Occipital lobe (tissue), 2 donors: ENCODE data around the gene COL8A1. TPM values are rescaled to one million over a fixed set of nuclear protein-coding genes. Genes with fewer than 3 reads are reported as not detected.
A peak's percentile ranks its signal among the peaks of the same experiment; 100 is the strongest.
"Not testable (repeated sequence)": the region's sequence is repeated elsewhere in the genome, so short reads cannot be mapped to it uniquely, and the experiment has no call there.

ENCODE experiments used
- DNase-seq: peaks from one replicate; lab custom pipeline; 2025; lab: John Stamatoyannopoulos, UW
- total RNA-seq: library from RNA; depleted of rRNA; stranded (reverse); fragments of >200 nt; gene quantifications from one replicate; pipeline ENCODE4 v1.2.3, GENCODE V29; 2014

The COL8A1 gene
- total RNA-seq, 1 donor from 2014 or later: 0.62 TPM

DNA sequence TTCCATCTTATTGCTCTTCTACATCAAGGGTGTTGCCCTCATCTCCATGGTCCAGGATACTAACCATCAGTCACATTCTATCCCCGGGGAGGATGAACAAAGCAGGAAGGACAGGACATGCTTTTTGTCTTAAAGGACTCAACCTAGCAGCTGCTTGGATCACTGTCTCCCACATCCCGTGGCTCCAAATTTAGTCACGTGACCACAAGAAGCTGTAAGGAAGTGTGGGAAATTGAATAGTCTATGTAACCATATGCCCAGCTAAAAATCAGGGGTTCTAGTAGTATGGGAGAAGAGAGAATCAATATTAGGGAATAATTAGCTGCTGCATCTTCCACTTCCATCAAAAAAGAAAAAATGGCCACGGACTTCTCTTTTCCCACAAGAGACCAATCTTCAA is 161.0 kb downstream of the COL8A1 start:
- no peak for DNase-seq

DNA sequence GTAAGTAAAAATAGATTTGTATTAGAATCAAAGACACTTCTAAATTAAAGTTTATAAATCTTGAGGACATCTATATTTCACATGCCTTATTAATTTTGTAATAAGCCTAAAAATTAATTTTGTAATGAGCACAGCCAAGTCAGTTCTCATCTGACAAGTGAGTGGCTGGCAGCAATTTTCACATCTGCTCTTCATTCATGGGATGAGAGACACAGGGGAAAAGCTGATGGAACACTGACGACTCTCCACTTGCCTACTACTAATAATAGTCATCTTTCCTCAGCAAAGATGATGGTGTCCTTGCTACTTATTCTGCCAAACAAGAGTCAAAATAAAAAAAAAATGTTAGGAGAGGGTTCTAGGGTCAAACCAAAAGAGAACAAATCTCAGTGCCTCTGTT is 164.9 kb downstream of the COL8A1 start:
- DNase-seq: no peak

DNA sequence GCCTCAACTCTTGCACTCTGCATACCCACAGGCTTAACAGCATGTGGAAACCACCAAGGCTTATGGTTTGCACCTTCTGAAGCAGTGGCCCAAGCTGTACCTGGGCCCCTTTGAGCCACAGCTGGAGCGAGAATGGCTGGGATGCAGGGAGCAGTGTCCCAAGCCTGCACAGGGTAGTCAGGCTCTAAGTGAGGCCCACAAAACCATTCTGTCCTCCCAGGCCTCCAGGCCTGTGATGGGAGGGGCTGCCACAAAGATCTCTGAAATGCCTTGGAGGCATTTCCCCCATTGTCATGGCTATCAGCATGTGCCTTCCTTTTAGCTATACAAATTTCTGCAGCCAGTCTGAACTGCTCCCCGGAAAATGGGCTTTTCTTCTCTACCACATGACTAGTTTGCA is 166.8 kb downstream of the COL8A1 start:
- no peak for DNase-seq

GRCh38 chr3:99808163-99808794 is 169.9 kb downstream of the COL8A1 start:
- no peak for DNase-seq

- DNase-seq: no peak
Observed at GRCh38 chr3:99809565-99809964, 171.2 kb downstream of the COL8A1 start.

DNA sequence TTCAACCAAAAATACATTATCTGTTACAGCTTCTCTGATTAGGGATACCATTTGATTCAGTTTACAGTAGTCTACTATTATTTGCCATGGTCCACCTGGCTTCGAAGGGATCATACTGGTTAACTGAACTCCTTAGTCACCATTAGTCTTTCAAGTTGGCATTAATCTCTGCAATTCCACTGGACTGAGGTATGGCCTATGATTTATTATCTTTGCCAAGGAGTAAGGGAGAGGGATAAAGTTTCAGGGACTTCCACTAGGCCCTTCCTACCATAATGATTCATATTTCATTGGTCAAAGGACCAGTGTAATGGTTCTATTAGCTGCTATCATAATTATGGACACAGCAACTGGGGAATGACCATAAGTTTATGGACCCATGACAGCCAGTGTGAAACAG is 172.0 kb downstream of the COL8A1 start:
- DNase-seq: no peak

GRCh38 chr3:99817047-99817436 is 178.6 kb downstream of the COL8A1 start:
- DNase-seq: no peak

GRCh38 chr3:99817437-99818240 is 179.2 kb downstream of the COL8A1 start, which contains the start of gene CMSS1:
Gene CMSS1 (plus strand): TSS chr3:99817862.
- DNase-seq: peak; percentile 87

DNA sequence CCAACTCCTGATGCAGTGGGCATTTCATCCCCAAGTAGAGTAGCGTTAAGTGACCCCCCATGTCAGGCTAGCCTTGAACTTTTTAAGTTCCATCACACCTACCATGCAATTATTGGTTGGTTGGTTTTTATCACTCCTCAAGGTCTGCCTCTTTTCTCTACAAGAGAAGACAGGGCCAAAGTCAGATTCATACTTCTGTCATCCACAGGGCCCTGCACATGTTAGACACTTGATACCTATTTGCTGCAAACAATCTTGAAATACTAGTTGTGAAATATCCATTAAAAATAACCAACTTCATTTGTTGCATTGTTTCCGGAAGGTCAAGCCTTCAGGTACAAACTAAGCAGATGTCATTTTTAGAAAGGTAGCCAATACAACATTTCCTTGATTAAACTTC is 180.4 kb downstream of the COL8A1 start:
- DNase-seq: no peak

DNA sequence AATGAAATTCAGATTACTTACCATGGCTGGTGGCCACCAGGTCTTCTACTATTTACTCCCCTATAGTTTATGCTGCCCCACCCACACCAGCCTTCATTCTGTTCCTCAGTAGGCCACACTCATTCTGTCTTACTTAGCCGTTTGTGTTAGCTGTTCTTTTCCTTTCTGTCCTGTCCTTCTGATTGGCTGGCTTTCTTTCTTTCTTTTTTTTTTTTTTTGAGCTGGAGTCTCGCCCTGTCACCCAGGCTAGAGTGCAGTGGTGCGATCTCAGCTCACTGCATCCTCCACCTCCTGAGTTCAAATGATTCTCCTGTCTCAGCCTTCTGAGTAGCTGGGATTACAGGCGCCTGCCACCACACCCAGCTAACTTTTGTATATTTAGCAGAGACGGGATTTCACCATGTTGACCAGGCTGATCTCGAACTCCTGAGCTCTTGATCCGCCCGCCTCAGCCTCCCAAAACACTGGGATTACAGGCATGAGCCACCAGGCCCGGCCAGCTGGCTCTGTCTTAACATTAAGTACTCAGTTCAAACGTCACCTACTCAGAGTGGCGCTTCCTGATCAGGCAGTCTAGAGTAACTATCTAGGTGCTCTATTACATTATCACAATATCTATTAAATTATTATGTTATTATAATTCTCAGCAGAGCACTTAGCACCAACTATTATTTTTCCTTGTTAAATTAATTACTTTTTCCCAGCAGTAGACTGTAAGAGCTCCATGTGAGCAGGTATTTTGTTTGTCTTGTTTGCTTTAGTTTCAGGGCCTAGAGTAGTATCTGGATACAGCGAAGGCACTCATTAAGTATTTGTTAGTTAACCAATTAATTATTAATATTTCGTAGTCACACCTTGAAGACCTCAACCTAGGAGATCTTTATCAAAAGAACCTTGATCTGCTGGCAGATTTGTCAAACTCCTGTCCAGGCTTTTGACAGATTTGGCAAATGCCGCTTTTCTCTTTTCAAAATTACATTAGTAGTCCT is 185.6 kb downstream of the COL8A1 start:
- no peak for DNase-seq

DNA sequence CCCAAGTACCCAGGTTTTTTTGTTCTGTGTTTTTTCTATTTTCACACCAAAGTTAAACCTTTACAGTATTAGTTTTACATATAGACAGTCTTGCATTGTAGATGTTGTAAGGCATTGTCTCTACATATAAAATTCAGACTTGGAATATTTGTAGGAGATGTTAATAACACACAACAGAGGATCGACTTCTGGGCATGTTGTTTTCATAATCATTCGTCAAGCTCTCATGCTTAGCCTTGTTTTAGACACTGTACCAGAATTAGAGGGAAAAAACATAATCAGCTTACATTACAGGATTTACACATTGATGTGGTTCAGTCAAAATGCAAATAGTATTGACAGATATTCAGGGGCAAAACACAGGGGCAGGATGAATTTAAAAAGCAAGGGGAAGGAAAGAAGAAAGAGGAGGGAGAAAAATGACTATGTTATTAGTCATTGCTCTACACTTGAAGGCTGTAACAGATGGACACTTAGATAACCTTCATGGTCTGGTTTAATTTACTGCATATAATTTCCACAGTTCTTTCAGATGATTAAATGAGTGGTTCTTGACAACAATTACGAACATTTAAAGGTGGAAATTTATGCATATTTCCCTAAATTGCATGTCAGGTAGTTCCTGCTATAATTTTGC is 186.7 kb downstream of the COL8A1 start:
- no peak for DNase-seq

GRCh38 chr3:99829844-99830243 is 191.4 kb downstream of the COL8A1 start:
- DNase-seq: no peak

DNA sequence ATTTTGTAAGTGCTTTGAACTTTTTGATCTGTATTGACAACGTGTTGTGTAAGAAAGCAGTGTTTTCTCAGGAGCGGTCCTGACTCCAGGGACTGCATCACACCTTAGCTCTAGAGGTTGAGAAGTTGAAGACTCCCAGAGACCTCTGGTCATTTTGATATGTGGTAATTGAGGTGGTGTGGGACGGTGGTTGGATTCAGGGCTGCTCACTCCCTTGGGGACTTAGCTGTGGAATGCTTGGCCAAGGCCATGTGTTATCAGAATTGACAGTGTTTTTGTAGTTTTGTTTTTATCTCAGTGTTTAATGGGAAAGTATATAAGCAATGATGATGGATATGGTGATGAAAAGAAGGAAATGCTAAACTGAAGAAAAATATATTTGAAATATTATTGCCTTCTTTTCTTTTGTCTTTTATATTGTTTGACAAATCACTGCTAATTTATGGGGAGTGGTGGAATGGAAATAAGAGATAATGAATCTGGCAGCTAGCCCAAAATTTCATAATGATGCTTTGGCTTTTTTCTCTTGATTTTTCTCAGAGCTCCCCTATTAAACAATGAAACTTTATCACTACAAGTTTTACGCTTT is 195.3 kb downstream of the COL8A1 start:
- DNase-seq: no peak

GRCh38 chr3:99834211-99834957 is 196.0 kb downstream of the COL8A1 start:
- no peak for DNase-seq

DNA sequence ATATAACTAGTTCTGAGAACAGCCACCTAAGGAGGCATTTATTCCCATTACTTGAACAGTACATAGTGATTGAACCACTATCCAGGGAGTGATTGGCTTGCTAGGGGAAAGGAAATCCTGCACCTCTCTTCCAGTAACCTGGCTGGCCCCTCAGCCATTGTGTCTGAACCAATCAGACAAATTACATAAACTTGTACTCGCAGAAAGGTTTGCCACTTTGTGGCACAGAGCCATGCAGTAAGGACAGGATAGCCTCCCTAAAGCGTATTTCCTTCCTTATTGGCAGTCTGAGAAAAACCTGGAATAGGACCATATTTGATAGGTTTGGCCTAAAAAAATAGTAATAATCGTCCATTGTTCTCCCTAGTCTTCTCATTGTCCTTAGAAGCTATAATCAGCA is 198.3 kb downstream of the COL8A1 start:
- DNase-seq: no peak

DNA sequence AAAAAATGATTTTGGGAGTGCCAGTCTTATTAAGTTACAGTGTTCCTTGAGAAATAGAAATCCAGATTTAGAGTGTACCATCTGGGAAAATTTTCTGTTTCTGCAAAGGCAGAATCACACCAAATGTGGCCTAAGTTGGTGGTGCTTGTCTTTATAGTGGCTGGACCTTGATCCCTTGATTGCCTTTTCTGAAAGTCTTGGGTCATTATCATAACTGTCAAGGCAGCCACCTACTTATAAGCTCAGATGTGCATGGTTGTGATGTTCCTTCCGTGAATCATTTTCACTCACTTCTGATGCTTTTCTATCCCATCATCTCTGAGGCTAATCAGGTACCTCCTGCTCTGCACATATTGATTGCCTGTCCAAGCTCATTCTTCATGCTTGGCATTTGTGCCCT is 199.3 kb downstream of the COL8A1 start:
- DNase-seq: no peak

GRCh38 chr3:99838755-99839154 is 200.4 kb downstream of the COL8A1 start:
- DNase-seq: no peak

- DNase-seq: no peak
Observed at GRCh38 chr3:99839613-99840012, 201.2 kb downstream of the COL8A1 start.

DNA sequence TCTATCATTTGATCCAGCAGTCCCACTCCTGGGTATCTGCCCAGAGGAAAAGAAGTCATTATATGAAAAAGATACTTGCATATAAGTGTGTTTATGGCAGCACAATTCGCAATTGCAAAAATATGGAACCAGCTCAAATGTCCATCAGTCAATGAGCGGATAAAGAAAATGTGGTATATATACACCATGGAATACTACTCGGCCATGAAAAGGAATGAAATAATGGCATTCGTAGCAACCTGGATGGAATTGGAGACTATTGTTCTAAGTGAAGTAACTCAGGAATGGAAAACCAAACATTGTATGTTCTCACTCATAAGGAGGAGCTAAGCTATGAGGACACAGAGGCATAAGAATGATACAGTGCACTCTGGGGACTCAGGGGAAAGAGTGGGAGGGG is 203.6 kb downstream of the COL8A1 start:
- DNase-seq: not testable (repeated sequence)
